HG03196 (cell line): ENCODE measurements around the gene BACE1-AS.
"Not testable (repeated sequence)": the region's sequence is repeated elsewhere in the genome, so short reads cannot be mapped to it uniquely, and the experiment has no call there.

Experiments used
- ATAC-seq: cut with Tn5 transposase; IDR thresholded peaks from one replicate; pipeline ENCODE4 v1.9.1; 2021; ENCODE audit not compliant: unreplicated experiment

BACE1-AS gene

DNA sequence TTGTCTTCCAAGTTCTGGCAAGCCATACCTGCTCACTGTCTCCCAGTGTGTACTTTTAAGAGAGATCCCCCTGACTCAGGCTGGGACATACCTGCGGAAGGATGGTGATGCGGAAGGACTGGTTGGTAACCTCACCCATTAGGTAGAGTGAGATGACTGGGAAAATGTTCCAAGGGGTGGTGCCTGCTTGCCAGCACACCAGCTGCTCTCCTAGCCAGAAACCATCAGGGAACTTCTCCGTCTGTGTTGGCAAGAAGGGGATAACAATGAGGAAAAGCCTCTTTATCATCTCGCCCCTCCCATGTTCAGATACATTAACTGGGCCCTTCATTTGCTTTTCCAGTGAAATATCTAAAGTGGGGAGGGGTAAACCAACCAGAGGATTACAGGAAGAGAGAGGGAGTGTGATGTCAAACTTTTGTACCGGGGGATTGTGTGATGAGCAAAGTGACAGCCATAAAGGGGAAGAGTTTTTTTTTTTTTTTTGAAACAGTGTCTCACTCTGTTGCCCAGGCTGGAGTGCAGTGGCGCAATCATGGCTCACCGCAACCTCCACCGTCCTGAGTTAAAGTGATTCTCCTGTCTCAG lies at the start of gene BACE1-AS:
BACE1-AS (plus strand) TSS at position 538 of the 588 bp plus-strand sequence.
- no peak for ATAC-seq

GRCh38 chr11:117248341-117248740 lies 42.8 kb upstream of the BACE1-AS start:
- no peak for ATAC-seq

DNA sequence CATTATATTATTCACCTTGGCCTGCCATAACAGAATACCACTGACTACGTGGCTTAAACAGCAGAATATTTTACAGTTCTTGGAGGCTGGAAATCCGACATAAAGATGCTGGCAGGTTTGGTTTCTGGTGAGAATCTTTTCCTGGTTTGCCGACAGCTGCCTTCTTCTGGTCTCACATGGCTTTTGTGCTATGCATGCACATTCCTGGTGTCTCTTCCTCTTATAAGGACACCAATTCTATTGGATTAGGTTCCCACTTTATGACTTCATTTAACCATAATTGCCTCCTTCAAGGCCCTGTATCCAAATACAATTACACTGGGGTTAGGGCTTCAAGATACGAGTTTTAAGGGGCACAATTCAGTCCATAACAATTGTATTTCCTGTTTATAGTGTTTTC lies 41.6 kb upstream of the BACE1-AS start:
- no peak for ATAC-seq

GRCh38 chr11:117251506-117251905 lies 39.6 kb upstream of the BACE1-AS start:
- no peak for ATAC-seq

DNA sequence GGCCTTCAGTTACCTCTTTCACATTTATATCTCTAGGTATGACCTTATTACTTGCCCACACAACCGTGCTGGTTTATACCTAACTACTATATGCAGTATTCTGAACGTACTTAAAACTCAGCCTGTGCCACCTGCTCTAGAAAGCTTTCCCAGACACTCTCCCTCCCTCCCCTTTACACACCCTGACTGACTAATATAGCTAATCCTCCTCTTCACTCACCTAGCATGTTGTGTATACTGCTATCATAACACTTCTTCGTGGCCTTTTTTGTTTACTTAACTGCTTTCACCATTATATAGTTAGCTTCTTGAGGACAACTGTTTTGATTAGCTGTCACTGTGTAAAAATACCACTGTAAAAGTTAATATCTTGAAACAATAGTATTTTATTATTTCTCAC lies 35.2 kb upstream of the BACE1-AS start:
- ATAC-seq = no peak

DNA sequence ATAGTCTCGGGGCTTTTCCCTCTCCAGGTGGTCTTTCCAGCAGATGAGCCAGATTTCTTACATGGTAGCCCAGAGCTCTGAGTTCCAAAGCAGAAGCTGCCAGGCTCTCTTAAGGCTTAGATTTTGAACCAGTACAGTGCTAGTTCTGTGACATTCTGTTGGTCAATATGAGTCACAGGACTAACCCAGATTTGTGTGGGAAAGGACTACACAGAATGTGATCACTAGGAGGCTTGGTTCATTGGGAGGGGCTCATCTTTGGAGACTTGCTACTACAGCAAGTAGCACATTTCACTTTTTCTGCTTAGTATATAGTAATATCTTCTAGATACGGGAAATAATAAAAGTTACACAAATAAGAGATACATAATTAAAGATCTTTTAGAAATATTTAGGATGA lies 34.6 kb upstream of the BACE1-AS start:
- no peak for ATAC-seq

GRCh38 chr11:117258576-117258975 lies 32.6 kb upstream of the BACE1-AS start:
- no peak for ATAC-seq

- no peak for ATAC-seq
These were observed 31.7 kb upstream of the BACE1-AS start for GRCh38 chr11:117259417-117259816.

GRCh38 chr11:117264624-117265323 lies 26.4 kb upstream of the BACE1-AS start:
- ATAC-seq = not testable (repeated sequence)

DNA sequence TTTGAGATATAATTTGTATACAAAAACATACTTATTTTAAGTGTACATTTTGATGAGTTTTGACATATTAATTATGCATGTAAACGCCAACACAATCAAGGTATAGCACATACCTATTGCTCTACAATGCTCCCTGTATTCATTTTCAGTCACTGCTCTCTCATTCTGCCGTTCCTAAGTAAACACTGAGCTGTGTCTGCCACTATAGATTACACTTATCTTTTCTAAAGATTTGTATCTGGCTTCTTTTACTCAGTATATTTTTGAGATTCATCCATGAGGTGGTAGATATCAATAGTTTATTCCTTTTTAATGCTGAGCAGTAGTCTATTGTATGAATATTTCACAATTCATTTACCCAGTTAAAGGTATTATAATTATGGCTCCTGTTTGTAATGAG lies 25.4 kb upstream of the BACE1-AS start:
- ATAC-seq = no peak

GRCh38 chr11:117269856-117270255 lies 21.3 kb upstream of the BACE1-AS start:
- no peak for ATAC-seq

- ATAC-seq = no peak
These were observed 19.9 kb upstream of the BACE1-AS start for GRCh38 chr11:117271208-117271607.

- ATAC-seq = not testable (repeated sequence)
These were observed 19.0 kb upstream of the BACE1-AS start for GRCh38 chr11:117272175-117272574.

GRCh38 chr11:117273550-117274289 lies 17.4 kb upstream of the BACE1-AS start:
- no peak for ATAC-seq

- no peak for ATAC-seq
These were observed 12.8 kb upstream of the BACE1-AS start for GRCh38 chr11:117278347-117278746.

DNA sequence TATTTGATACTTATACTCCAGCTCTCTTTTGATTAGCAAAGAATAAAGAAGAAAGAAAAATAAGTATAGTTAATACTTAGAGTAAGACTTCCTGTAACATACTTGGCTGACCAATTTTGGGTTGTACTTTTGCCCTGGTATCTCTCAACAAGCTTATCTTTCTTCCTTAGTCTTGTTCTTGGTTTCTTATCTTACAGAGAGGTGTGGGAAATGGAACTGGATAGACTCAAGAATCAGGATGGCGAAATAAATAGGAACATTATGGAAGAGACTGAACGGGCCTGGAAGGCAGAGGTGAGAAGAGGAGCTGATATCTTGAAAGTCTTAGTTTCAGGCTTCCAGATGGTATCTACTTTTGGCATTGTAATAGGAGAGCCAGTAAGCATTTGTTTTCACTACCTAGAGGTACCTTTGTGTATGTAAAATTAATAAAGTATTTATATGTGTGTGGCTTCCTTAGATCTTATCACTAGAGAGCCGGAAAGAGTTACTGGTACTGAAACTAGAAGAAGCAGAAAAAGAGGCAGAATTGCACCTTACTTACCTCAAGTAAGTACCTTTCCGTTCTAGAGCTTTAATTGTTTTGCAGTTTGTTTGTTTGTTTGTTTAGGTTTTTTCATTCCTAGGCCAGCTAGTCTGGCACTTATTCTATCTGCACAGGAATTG lies 11.3 kb upstream of the BACE1-AS start:
- no peak for ATAC-seq

DNA sequence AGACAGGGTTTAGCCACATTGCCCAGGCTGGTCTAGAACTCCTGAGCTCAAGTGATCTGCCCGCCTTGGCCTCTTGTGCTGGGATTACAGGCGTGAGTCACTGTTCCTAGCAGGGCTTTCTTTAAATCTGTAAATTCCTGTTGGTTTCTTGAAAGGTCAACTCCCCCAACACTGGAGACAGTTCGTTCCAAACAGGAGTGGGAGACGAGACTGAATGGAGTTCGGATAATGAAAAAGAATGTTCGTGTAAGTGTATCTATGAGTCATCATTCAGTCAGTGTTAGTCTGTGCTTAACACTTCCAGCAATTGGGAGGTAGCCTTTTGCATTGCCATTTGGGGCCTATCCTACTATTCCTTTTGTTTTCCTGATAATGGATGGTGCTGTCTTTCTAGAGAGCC lies 10.0 kb upstream of the BACE1-AS start:
- no peak for ATAC-seq

DNA sequence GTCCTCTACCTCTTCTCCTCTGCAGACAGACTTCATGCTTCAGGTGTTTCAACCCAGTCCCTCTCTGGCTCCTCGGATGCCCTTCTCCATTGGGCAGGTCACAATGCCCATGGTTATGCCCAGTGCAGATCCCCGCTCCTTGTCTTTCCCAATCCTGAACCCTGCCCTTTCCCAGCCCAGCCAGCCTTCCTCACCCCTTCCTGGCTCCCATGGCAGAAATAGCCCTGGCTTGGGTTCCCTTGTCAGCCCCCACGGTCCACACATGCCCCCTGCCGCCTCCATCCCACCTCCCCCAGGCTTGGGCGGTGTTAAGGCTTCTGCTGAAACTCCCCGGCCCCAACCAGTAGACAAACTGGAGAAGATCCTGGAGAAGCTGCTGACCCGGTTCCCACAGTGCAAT lies 9.3 kb upstream of the BACE1-AS start:
- no peak for ATAC-seq

GRCh38 chr11:117282956-117283355 lies 8.2 kb upstream of the BACE1-AS start:
- ATAC-seq = no peak

DNA sequence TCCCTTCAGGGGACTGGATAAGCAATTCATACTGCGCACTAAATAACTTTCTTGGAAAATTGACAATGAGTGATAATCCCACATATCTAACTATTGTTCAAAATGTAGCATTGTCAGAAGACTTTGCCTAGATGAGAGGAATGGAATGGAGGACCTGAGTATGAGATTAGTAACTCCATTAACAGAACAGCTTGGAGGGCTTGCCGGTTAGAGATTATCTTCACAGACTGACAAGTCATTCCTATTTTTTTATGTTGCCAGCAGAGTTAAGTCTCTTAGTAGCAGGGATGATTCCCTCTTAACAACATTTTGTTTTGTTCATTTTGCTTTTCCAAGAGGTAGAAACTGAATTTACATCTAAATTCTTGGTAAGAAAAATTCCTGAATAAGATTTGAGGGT lies 7.1 kb upstream of the BACE1-AS start:
- ATAC-seq = no peak

GRCh38 chr11:117286588-117286987 lies 4.6 kb upstream of the BACE1-AS start:
- ATAC-seq = no peak

DNA sequence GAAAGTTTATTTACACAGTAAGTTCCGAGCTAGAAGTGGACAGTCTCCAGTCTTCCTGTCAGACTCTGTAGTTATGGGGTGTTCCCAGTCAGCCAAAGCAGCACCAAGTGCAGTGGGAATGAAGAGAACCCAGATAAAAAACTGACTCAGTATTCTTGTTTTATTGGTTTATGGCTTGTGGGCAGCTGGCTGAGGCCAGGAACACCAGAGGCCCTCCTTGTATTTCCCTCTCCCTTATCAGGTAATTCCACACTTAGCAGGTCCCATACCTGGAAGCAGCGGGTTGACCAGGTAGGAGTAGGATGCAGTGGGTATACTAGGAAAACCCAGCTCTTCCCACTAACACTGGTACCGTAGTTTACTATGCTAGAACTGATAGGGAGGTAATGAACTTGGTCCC lies 3.5 kb upstream of the BACE1-AS start:
- ATAC-seq = no peak
